GM20000 (cell line): ENCODE measurements around the gene BANK1.

Source experiments
- DNase-seq: peaks from one replicate; pipeline ENCODE4 v3.0.0; 2012; ENCODE audit warnings: low spot score
- TF ChIP-seq, protein P1 (sequence below): IDR thresholded peaks from 2 replicates; pipeline ENCODE4 v1.5.1; 2012; ENCODE audit warnings: mild to moderate bottlenecking, control low read depth; ENCODE audit errors: extremely low read depth, missing control alignments

The BANK1 gene

DNA sequence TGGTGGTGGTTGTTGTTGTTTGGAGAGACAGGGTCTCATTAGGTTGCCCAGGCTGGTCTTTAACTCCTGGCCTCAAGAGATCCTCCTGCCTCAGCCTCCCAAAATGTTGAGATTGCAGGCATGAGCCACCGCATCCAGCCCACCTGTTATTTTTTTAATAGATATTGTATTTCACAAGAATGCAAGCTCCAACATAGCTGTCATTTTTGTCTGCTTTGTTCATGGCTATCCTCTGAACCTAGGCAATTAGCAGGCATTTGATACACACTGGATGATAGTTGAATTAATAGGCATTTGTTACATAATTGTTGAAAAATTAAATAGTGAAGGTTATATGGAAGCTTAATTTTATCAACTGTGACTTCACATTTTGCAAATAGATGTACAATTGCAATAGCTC, 64.7 kb downstream of the BANK1 start:
- DNase-seq = no peak
- TF ChIP-seq, protein P1, sequence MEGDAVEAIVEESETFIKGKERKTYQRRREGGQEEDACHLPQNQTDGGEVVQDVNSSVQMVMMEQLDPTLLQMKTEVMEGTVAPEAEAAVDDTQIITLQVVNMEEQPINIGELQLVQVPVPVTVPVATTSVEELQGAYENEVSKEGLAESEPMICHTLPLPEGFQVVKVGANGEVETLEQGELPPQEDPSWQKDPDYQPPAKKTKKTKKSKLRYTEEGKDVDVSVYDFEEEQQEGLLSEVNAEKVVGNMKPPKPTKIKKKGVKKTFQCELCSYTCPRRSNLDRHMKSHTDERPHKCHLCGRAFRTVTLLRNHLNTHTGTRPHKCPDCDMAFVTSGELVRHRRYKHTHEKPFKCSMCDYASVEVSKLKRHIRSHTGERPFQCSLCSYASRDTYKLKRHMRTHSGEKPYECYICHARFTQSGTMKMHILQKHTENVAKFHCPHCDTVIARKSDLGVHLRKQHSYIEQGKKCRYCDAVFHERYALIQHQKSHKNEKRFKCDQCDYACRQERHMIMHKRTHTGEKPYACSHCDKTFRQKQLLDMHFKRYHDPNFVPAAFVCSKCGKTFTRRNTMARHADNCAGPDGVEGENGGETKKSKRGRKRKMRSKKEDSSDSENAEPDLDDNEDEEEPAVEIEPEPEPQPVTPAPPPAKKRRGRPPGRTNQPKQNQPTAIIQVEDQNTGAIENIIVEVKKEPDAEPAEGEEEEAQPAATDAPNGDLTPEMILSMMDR = no peak

DNA sequence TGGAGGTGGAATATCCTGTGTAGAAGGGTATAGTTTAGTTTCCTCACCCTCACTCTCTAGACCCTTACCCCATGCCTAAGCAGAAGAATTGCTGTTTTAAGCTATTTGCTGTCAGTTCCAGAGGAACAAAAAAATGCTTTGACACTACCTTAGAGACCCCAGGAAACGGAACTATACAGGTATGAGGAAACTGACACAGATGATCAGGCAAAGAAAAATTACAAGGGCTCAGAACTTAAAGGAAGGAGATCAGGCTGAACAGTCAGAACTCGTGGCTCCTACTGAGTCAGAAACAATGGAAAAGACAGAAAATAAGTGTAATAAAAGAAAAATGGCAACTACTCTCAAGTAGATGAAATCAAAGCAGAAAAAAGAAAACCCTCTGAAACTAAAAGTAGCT, 65.6 kb downstream of the BANK1 start:
- no peak for DNase-seq
- TF ChIP-seq, protein P1 = no peak

DNA sequence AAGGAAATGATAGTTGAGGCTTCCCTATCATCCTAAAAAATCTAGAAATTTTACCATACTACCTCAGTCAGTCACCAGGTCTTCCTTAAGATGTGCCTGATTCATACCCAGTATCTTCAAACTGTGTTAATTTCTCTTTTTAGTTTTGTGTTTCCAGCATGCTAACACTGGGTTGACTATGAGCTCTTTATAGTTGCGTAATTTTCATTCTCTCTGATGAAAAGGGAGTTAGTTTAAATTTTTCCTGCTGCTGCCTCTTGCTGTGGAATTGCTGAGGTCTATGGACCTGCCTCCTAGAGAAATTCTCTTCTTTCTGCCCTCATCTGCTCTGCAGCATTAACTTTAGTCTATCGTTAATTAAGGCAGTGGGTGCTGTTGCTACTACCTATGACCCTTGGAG, 66.6 kb downstream of the BANK1 start:
- TF ChIP-seq, protein P1 = no peak
- no peak for DNase-seq

DNA sequence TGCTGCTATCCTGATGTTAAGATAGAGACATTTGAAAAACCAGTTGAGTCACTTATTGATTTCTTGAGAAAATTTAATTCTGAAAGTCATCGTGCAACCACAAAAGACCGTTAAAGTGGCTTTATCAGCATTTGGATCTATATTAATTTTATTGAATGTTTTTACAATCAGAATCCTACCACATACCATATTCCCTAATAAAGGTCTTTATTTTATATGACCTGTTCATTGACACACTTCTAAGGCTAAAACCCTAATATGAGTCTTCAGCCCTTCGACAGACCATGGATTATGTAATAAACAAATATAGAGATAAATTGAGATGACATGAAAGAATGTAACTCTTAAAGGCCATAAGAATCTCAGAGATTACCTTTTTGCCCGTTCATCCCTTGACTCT, 68.1 kb downstream of the BANK1 start:
- TF ChIP-seq, protein P1 = no peak

DNA sequence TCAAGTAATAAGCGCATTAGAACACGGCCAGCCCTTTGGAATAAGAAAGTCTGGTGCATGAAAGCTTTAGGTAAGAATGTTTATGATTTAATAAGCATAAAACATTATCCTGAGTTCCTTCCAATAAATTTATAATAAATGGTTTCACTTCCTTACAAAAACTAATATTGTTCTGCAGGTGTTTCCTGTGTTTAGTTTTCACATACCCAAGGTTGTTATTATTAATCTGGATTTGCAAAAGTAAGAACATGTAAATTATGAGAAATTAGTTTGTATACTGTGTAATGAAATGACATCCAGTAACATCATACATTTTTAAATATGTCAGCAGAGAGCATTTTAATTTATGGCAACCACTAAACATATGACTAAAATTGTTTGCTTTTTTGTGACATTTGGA, 72.1 kb downstream of the BANK1 start:
- DNase-seq = no peak
- TF ChIP-seq, protein P1 = no peak

More for the DNA sequence above, 68.1 kb downstream of the BANK1 start:
- DNase-seq = no peak

DNA sequence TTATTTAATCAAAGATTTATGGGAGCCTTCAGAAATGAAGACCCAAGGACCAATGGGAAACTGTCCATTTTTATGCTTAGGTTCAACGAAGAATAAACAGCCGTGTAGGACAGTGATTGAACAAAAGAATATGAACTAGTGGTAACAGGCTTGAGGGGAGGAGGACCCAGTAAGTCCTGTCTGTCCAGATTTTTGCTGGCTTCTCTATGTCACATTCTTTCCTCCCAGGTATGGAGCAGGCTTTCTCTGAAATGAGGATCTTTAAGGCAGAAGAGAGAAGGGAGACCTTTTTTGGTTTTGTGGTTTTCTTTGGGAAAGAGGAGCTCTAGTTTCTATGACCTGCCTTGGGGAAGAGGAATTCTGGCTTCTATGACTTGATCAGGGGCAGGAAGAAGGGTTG, 74.1 kb downstream of the BANK1 start:
- DNase-seq = no peak
- TF ChIP-seq, protein P1 = no peak

DNA sequence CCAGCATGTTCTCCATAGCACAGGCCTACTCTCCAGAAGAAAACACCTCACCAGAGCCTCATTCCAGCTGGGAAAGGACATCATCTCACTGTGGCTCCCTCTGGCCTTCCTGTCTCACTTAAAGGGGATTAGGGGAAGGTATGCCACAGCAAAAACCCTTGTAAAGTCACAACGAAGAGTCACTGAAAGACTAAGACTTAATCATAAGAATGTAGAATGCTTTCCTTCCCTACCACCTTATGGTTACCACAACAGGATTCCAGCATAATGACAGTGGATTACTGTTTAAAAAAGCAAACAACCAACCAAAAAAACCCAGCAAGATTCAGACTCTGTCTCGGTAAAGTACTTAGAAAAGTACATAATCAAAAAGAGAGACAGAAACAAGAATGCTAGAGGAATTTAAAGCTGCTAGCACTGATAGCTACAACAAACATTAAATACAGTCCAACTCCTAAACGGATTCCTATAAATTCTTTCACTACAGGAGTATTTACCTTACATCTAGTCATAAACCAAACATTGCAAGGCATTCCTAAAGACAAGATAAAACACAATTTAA, 75.1 kb downstream of the BANK1 start:
- no peak for DNase-seq
- TF ChIP-seq, protein P1 = no peak
